Measurements from ENCODE around the gene LRFN3.
A peak's percentile ranks its signal among the peaks of the same experiment; 100 is the strongest.
"Not testable (repeated sequence)": the region's sequence is repeated elsewhere in the genome, so short reads cannot be mapped to it uniquely, and the experiment has no call there.

LRFN3 gene

GRCh38 chr19:35959040-35959967 is 23.1 kb downstream of the LRFN3 start:
- DNase-seq, result no peak
- TF ChIP-seq GATA1 (IDR thresholded peaks at IDR 0.05; ENCODE audit: low read depth, low read length) (no peak), POLR2A (IDR thresholded peaks at IDR 0.05; ENCODE audit: low read length) (no peak)

- TF ChIP-seq GATA1 (IDR thresholded peaks at IDR 0.05; ENCODE audit: low read depth, low read length), result no peak
- no peak for TF ChIP-seq POLR2A (IDR thresholded peaks at IDR 0.05; ENCODE audit: low read length)
- no peak for DNase-seq
Observed at GRCh38 chr19:35959968-35960320, 23.8 kb downstream of the LRFN3 start.

GRCh38 chr19:35960432-35960972 is 24.3 kb downstream of the LRFN3 start:
- no peak for DNase-seq
- TF ChIP-seq POLR2A (IDR thresholded peaks at IDR 0.05; ENCODE audit: low read length) (no peak), GATA1 (IDR thresholded peaks at IDR 0.05; ENCODE audit: low read depth, low read length) (no peak)

- DNase-seq, result peak in 1 of 2 experiments; percentile 34
- TF ChIP-seq GATA1 (IDR thresholded peaks at IDR 0.05; ENCODE audit: low read depth, low read length), result no peak
- TF ChIP-seq POLR2A (IDR thresholded peaks at IDR 0.05; ENCODE audit: low read length), result no peak
Observed at GRCh38 chr19:35963514-35963913, 27.3 kb downstream of the LRFN3 start.

- no peak for DNase-seq
- TF ChIP-seq POLR2A (IDR thresholded peaks at IDR 0.05; ENCODE audit: low read length) (no peak), GATA1 (IDR thresholded peaks at IDR 0.05; ENCODE audit: low read depth, low read length) (no peak)
Observed at GRCh38 chr19:35966771-35967170, 30.6 kb downstream of the LRFN3 start.

GRCh38 chr19:35973487-35973886 is 37.3 kb downstream of the LRFN3 start:
- no peak for DNase-seq

GRCh38 chr19:35975608-35976214 is 39.5 kb downstream of the LRFN3 start:
- peak in 1 of 2 experiments; percentile 20 for DNase-seq
- TF ChIP-seq GATA1 (IDR thresholded peaks at IDR 0.05; ENCODE audit: low read depth, low read length) (no peak), POLR2A (IDR thresholded peaks at IDR 0.05; ENCODE audit: low read length) (no peak)

More at GRCh38 chr19:35973487-35973886, 37.3 kb downstream of the LRFN3 start:
- no peak for TF ChIP-seq GATA1 (IDR thresholded peaks at IDR 0.05; ENCODE audit: low read depth, low read length)
- no peak for TF ChIP-seq POLR2A (IDR thresholded peaks at IDR 0.05; ENCODE audit: low read length)

- no peak for TF ChIP-seq GATA1 (IDR thresholded peaks at IDR 0.05; ENCODE audit: low read depth, low read length)
- peak in 1 of 2 experiments; percentile 71 for DNase-seq
Observed at GRCh38 chr19:35977446-35978222, 41.5 kb downstream of the LRFN3 start.

GRCh38 chr19:35978271-35978670 is 42.1 kb downstream of the LRFN3 start:
- DNase-seq, result no peak
- no peak for TF ChIP-seq POLR2A (IDR thresholded peaks at IDR 0.05; ENCODE audit: low read length)
- no peak for TF ChIP-seq GATA1 (IDR thresholded peaks at IDR 0.05; ENCODE audit: low read depth, low read length)

- TF ChIP-seq POLR2A (IDR thresholded peaks at IDR 0.05; ENCODE audit: low read length) (no peak), GATA1 (IDR thresholded peaks at IDR 0.05; ENCODE audit: low read depth, low read length) (no peak)
- no peak for DNase-seq
Observed at GRCh38 chr19:35978832-35979365, 42.7 kb downstream of the LRFN3 start.

- not testable (repeated sequence) for DNase-seq
Observed at GRCh38 chr19:35980997-35981396, 44.8 kb downstream of the LRFN3 start.

GRCh38 chr19:35983177-35983576 is 47.0 kb downstream of the LRFN3 start:
- no peak for TF ChIP-seq GATA1 (IDR thresholded peaks at IDR 0.05; ENCODE audit: low read depth, low read length)
- no peak for TF ChIP-seq POLR2A (IDR thresholded peaks at IDR 0.05; ENCODE audit: low read length)
- DNase-seq, result no peak

- no peak for TF ChIP-seq POLR2A (IDR thresholded peaks at IDR 0.05; ENCODE audit: low read length)
- TF ChIP-seq GATA1 (IDR thresholded peaks at IDR 0.05; ENCODE audit: low read depth, low read length), result no peak
- no peak for DNase-seq
Observed at GRCh38 chr19:35986111-35986510, 49.9 kb downstream of the LRFN3 start.
